NCI-H2196 (cell line): ENCODE data around the gene VAV2.
A peak's percentile ranks its signal among the peaks of the same experiment; 100 is the strongest.
"Not testable (repeated sequence)": the region's sequence is repeated elsewhere in the genome, so short reads cannot be mapped to it uniquely, and the experiment has no call there.

ENCODE experiments used
- DNase-seq: peaks from one replicate; lab custom pipeline; 2025; ENCODE audit not compliant: unreplicated experiment; lab: John Stamatoyannopoulos, UW

Gene VAV2

GRCh38 chr9:133918111-133918813 lies 73.9 kb downstream of the VAV2 start:
- DNase-seq, result no peak

GRCh38 chr9:133917375-133917774 lies 74.7 kb downstream of the VAV2 start:
- DNase-seq, result no peak

- no peak for DNase-seq
Observed at GRCh38 chr9:133916159-133916541, 76.0 kb downstream of the VAV2 start.

- DNase-seq, result no peak
Observed at GRCh38 chr9:133915534-133916158, 76.5 kb downstream of the VAV2 start.

- no peak for DNase-seq
Observed at GRCh38 chr9:133914442-133915342, 77.4 kb downstream of the VAV2 start.

- DNase-seq, result no peak
Observed at GRCh38 chr9:133913571-133914369, 78.4 kb downstream of the VAV2 start.

- no peak for DNase-seq
Observed at GRCh38 chr9:133910855-133911514, 81.1 kb downstream of the VAV2 start.

GRCh38 chr9:133906932-133907910 lies 84.9 kb downstream of the VAV2 start:
- no peak for DNase-seq

GRCh38 chr9:133906218-133906617 lies 85.9 kb downstream of the VAV2 start:
- DNase-seq, result no peak

GRCh38 chr9:133905493-133905892 lies 86.6 kb downstream of the VAV2 start:
- no peak for DNase-seq

GRCh38 chr9:133904346-133905090 lies 87.6 kb downstream of the VAV2 start:
- no peak for DNase-seq

- DNase-seq, result no peak
Observed at GRCh38 chr9:133901184-133901835, 90.8 kb downstream of the VAV2 start.

- peak; percentile 9 for DNase-seq
Observed at GRCh38 chr9:133897675-133898074, 94.4 kb downstream of the VAV2 start.

- not testable (repeated sequence) for DNase-seq
Observed at GRCh38 chr9:133896007-133896406, 96.1 kb downstream of the VAV2 start.

GRCh38 chr9:133895335-133895734 lies 96.8 kb downstream of the VAV2 start:
- DNase-seq, result no peak

GRCh38 chr9:133894377-133895321 lies 97.5 kb downstream of the VAV2 start:
- DNase-seq, result no peak
